HG03575 (cell line): ENCODE measurements around the gene KRT37.
"Not testable (repeated sequence)": the region's sequence is repeated elsewhere in the genome, so short reads cannot be mapped to it uniquely, and the experiment has no call there.

ENCODE experiments used
- ATAC-seq: cut with Tn5 transposase; IDR thresholded peaks from one replicate; pipeline ENCODE4 v1.9.1; 2021; ENCODE audit not compliant: unreplicated experiment, insufficient number of reproducible peaks, low FRiP score; ENCODE audit errors: extremely low read depth

The KRT37 gene

GRCh38 chr17:41413353-41413957 is 10.9 kb downstream of the KRT37 start:
- no peak for ATAC-seq

GRCh38 chr17:41411072-41411840 is 13.1 kb downstream of the KRT37 start:
- no peak for ATAC-seq

- no peak for ATAC-seq
Measured at GRCh38 chr17:41407226-41407625, 17.2 kb downstream of the KRT37 start.

- no peak for ATAC-seq
Measured at GRCh38 chr17:41406205-41406604, 18.2 kb downstream of the KRT37 start.

GRCh38 chr17:41404024-41404671 is 20.2 kb downstream of the KRT37 start:
- no peak for ATAC-seq

GRCh38 chr17:41403404-41404023 is 20.9 kb downstream of the KRT37 start:
- ATAC-seq = no peak

GRCh38 chr17:41402161-41402560 is 22.2 kb downstream of the KRT37 start:
- ATAC-seq = no peak

GRCh38 chr17:41396996-41397660 is 27.3 kb downstream of the KRT37 start, which contains the start of gene KRT31:
TSS of gene KRT31 (minus strand) at chr17:41397608. CDS start at chr17:41397539, 69 bp downstream.
- ATAC-seq = no peak

- ATAC-seq = no peak
Measured at GRCh38 chr17:41396340-41396739, 28.0 kb downstream of the KRT37 start.

- no peak for ATAC-seq
Measured at GRCh38 chr17:41395611-41396010, 28.8 kb downstream of the KRT37 start.

GRCh38 chr17:41395044-41395443 is 29.3 kb downstream of the KRT37 start:
- not testable (repeated sequence) for ATAC-seq

GRCh38 chr17:41394254-41394996 is 30.0 kb downstream of the KRT37 start:
- ATAC-seq = no peak

GRCh38 chr17:41393826-41394225 is 30.6 kb downstream of the KRT37 start:
- no peak for ATAC-seq

GRCh38 chr17:41393294-41393693 is 31.1 kb downstream of the KRT37 start:
- ATAC-seq = no peak

- no peak for ATAC-seq
Measured at GRCh38 chr17:41392278-41392677, 32.1 kb downstream of the KRT37 start.

GRCh38 chr17:41391535-41391934 is 32.9 kb downstream of the KRT37 start:
- ATAC-seq = no peak

GRCh38 chr17:41390411-41390938 is 33.9 kb downstream of the KRT37 start:
- ATAC-seq = no peak

- no peak for ATAC-seq
Measured at GRCh38 chr17:41387670-41388069, 36.7 kb downstream of the KRT37 start.
